Activated gamma-delta T cell treated with anti-CD3 and anti-CD28 coated beads, Interleukin-2, amount 50 U/mL, for 16 hours (primary cell): ENCODE data around the gene AHNAK2.

Experiments used
- DNase-seq: peaks from one replicate; pipeline ENCODE4 v3.0.0-alpha.2; 2020; ENCODE audit warnings: low read depth

Gene AHNAK2

GRCh38 chr14:104972301-104973134, 5.7 kb downstream of the AHNAK2 start:
- DNase-seq = no peak

- no peak for DNase-seq
These were observed 6.5 kb downstream of the AHNAK2 start for GRCh38 chr14:104971447-104972240.

GRCh38 chr14:104970231-104971068, 7.7 kb downstream of the AHNAK2 start:
- DNase-seq = no peak

- DNase-seq = no peak
These were observed 8.4 kb downstream of the AHNAK2 start for GRCh38 chr14:104969741-104970230.

GRCh38 chr14:104968541-104969401, 9.4 kb downstream of the AHNAK2 start:
- no peak for DNase-seq

GRCh38 chr14:104968153-104968527, 10.0 kb downstream of the AHNAK2 start:
- no peak for DNase-seq

- no peak for DNase-seq
These were observed 10.6 kb downstream of the AHNAK2 start for GRCh38 chr14:104967386-104968152.

GRCh38 chr14:104966981-104967385, 11.2 kb downstream of the AHNAK2 start:
- DNase-seq = no peak

- no peak for DNase-seq
These were observed 11.8 kb downstream of the AHNAK2 start for GRCh38 chr14:104966261-104966865.

- DNase-seq = no peak
These were observed 12.5 kb downstream of the AHNAK2 start for GRCh38 chr14:104965561-104966231.

- DNase-seq = no peak
These were observed 13.6 kb downstream of the AHNAK2 start for GRCh38 chr14:104964546-104964945.

- no peak for DNase-seq
These were observed 20.7 kb downstream of the AHNAK2 start for GRCh38 chr14:104957146-104958113.

- no peak for DNase-seq
These were observed 21.8 kb downstream of the AHNAK2 start for GRCh38 chr14:104956290-104956890.

GRCh38 chr14:104955396-104955770, 22.8 kb downstream of the AHNAK2 start:
- no peak for DNase-seq

- DNase-seq = no peak
These were observed 23.3 kb downstream of the AHNAK2 start for GRCh38 chr14:104954746-104955395.

GRCh38 chr14:104953896-104954656, 24.1 kb downstream of the AHNAK2 start:
- DNase-seq = no peak

GRCh38 chr14:104953097-104953496, 25.1 kb downstream of the AHNAK2 start:
- no peak for DNase-seq
